Vagina (tissue), 2 donors: ENCODE data around the gene RABGAP1L. TPM values are rescaled to one million over a fixed set of nuclear protein-coding genes. Genes with fewer than 3 reads are reported as not detected.

ENCODE experiments used
- DNase-seq, 2 donors: peaks; one replicate each; pipeline ENCODE4 v3.0.0-alpha.2; 2017; ENCODE audit errors: extremely low spot score in 2 of 2
- H3K27ac ChIP-seq: fragments of 200-600 bp; sonication (generic); one replicate; pipeline ENCODE4 v1.5.1; 2019
- H3K27me3 ChIP-seq: fragments of 200-600 bp; sonication (generic); one replicate; pipeline ENCODE4 v1.5.1; 2019
- H3K36me3 ChIP-seq, 2 donors: fragments of 200-600 bp; sonication (generic); one replicate each; pipeline ENCODE4 v1.5.1; 2017 to 2019
- H3K4me1 ChIP-seq: fragments of 200-600 bp; sonication (generic); one replicate; pipeline ENCODE4 v1.5.1; 2019
- H3K4me3 ChIP-seq, 2 donors: fragments of 200-600 bp; sonication (generic); 1 replicate in 1 of 2; 2 replicates in 1 of 2; pipeline ENCODE4 v1.5.1; 2016 to 2019
- H3K9me3 ChIP-seq: fragments of 200-600 bp; sonication (generic); one replicate; pipeline ENCODE4 v1.5.1; 2019
- POLR2A ChIP-seq, 2 donors: fragments of 450-650 bp; IDR thresholded peaks; one replicate each; pipeline ENCODE4 v1.6.1; 2017; ENCODE audit warnings: antibody characterized with exemption in 2 of 2, mild to moderate bottlenecking in 2 of 2, moderate library complexity in 2 of 2
- POLR2AphosphoS5 ChIP-seq, 2 donors: sonication (generic); formaldehyde crosslinking; IDR thresholded peaks; one replicate each; pipeline ENCODE4 v1.9.0; 2017; ENCODE audit warnings: antibody characterized with exemption in 2 of 2, mild to moderate bottlenecking in 2 of 2, low read depth in 1 of 2; ENCODE audit not compliant: insufficient read depth in 1 of 2
- intact Hi-C: fragments of 100-400 bp; cut with DNase I; formaldehyde crosslinking; loops from one replicate; pipeline ENCODE4 v1.15.1; 2023
- total RNA-seq: library from RNA; depleted of rRNA; stranded (reverse); fragments of >200 nt; gene quantifications from one replicate; pipeline ENCODE4 v1.2.3, GENCODE V29; 2016
- TF ChIP-seq, protein P1 (sequence below), 3 experiments: fragments of 450-650 bp in 2 of 3; fragments of 200-600 bp in 1 of 3; sonication (generic) in 1 of 3; IDR thresholded peaks; one replicate each; pipeline ENCODE4 v1.5.1; 2017 to 2019; ENCODE audit warnings: antibody characterized with exemption in 3 of 3, mild to moderate bottlenecking in 2 of 3, moderate library complexity in 2 of 3

RABGAP1L gene
- total RNA-seq, 1 donor from 2014 or later = 40.0 TPM

GRCh38 chr1:174359454-174359805, 200.1 kb downstream of the RABGAP1L start:
- no peaks in the 10 kb centered on the region for H3K36me3 ChIP-seq
- no peaks in the 10 kb centered on the region for H3K9me3 ChIP-seq
- H3K27ac ChIP-seq = no peak overlapping the region
- intact Hi-C loops = no loop called here
- DNase-seq = no peak
- TF ChIP-seq, protein P1, sequence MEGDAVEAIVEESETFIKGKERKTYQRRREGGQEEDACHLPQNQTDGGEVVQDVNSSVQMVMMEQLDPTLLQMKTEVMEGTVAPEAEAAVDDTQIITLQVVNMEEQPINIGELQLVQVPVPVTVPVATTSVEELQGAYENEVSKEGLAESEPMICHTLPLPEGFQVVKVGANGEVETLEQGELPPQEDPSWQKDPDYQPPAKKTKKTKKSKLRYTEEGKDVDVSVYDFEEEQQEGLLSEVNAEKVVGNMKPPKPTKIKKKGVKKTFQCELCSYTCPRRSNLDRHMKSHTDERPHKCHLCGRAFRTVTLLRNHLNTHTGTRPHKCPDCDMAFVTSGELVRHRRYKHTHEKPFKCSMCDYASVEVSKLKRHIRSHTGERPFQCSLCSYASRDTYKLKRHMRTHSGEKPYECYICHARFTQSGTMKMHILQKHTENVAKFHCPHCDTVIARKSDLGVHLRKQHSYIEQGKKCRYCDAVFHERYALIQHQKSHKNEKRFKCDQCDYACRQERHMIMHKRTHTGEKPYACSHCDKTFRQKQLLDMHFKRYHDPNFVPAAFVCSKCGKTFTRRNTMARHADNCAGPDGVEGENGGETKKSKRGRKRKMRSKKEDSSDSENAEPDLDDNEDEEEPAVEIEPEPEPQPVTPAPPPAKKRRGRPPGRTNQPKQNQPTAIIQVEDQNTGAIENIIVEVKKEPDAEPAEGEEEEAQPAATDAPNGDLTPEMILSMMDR (IDR thresholded peaks at IDR 0.05) = no peak
- TF ChIP-seq POLR2AphosphoS5 (IDR thresholded peaks at IDR 0.05; ENCODE audit: insufficient read depth in 1 of 2, low read depth in 1 of 2) (no peak), POLR2A (IDR thresholded peaks at IDR 0.05) (no peak)
- H3K27me3 ChIP-seq = no peaks in the 10 kb centered on the region
- H3K4me1 ChIP-seq = peaks cover 9% of the 10 kb centered on the region
- H3K4me3 ChIP-seq = no peak overlapping the region

- TF ChIP-seq POLR2A (IDR thresholded peaks at IDR 0.05) = no peak
- TF ChIP-seq, protein P1 (IDR thresholded peaks at IDR 0.05) = no peak
- TF ChIP-seq POLR2AphosphoS5 (IDR thresholded peaks at IDR 0.05; ENCODE audit: insufficient read depth in 1 of 2, low read depth in 1 of 2) = no peak
- Histone ChIP-seq H3K9me3 (no peaks in the 10 kb centered on the region), H3K27ac (no peak overlapping the region), H3K4me3 (no peak overlapping the region), H3K4me1 (no peaks in the 10 kb centered on the region), H3K36me3 (no peaks in the 10 kb centered on the region), H3K27me3 (no peaks in the 10 kb centered on the region)
- intact Hi-C loops = no loop called here
- no peak for DNase-seq
Observed at GRCh38 chr1:174364996-174365736, 205.8 kb downstream of the RABGAP1L start.

GRCh38 chr1:174366946-174367345, 207.6 kb downstream of the RABGAP1L start:
- no peak overlapping the region for H3K4me3 ChIP-seq
- intact Hi-C loops = no loop called here
- H3K27me3 ChIP-seq = no peaks in the 10 kb centered on the region
- no peaks in the 10 kb centered on the region for H3K36me3 ChIP-seq
- H3K4me1 ChIP-seq = no peaks in the 10 kb centered on the region
- DNase-seq = no peak
- TF ChIP-seq POLR2A (IDR thresholded peaks at IDR 0.05) = no peak
- TF ChIP-seq, protein P1 (IDR thresholded peaks at IDR 0.05) = no peak
- TF ChIP-seq POLR2AphosphoS5 (IDR thresholded peaks at IDR 0.05; ENCODE audit: insufficient read depth in 1 of 2, low read depth in 1 of 2) = no peak
- no peaks in the 10 kb centered on the region for H3K9me3 ChIP-seq
- H3K27ac ChIP-seq = no peak overlapping the region

GRCh38 chr1:174367892-174368291, 208.6 kb downstream of the RABGAP1L start:
- Histone ChIP-seq H3K4me3 (no peak overlapping the region), H3K9me3 (no peaks in the 10 kb centered on the region), H3K27ac (no peak overlapping the region), H3K4me1 (no peaks in the 10 kb centered on the region), H3K27me3 (no peaks in the 10 kb centered on the region), H3K36me3 (no peaks in the 10 kb centered on the region)
- TF ChIP-seq, protein P1 (IDR thresholded peaks at IDR 0.05) = no peak
- TF ChIP-seq POLR2AphosphoS5 (IDR thresholded peaks at IDR 0.05; ENCODE audit: insufficient read depth in 1 of 2, low read depth in 1 of 2) (no peak), POLR2A (IDR thresholded peaks at IDR 0.05) (no peak)
- intact Hi-C loops = no loop called here
- no peak for DNase-seq

- no peak for TF ChIP-seq POLR2AphosphoS5 (IDR thresholded peaks at IDR 0.05; ENCODE audit: insufficient read depth in 1 of 2, low read depth in 1 of 2)
- no peak for TF ChIP-seq POLR2A (IDR thresholded peaks at IDR 0.05)
- TF ChIP-seq, protein P1 (IDR thresholded peaks at IDR 0.05) = no peak
Observed at GRCh38 chr1:174376030-174376429, 216.7 kb downstream of the RABGAP1L start.

More at GRCh38 chr1:174376030-174376429, 216.7 kb downstream of the RABGAP1L start:
- Histone ChIP-seq H3K9me3 (no peaks in the 10 kb centered on the region), H3K4me1 (no peaks in the 10 kb centered on the region), H3K27me3 (no peaks in the 10 kb centered on the region), H3K27ac (no peak overlapping the region), H3K36me3 (no peaks in the 10 kb centered on the region), H3K4me3 (no peak overlapping the region)
- intact Hi-C loops = no loop called here
- no peak for DNase-seq
